Loucy (cell line): Measurements from ENCODE around the gene GCLC.

Source experiments
- CTCF ChIP-seq: fragments of 200-600 bp; sonication (generic); conservative IDR thresholded peaks from 2 replicates; pipeline ENCODE4 v1.5.1; 2014; ENCODE audit warnings: mild to moderate bottlenecking, antibody characterized with exemption, low read length
- EZH2phosphoT487 ChIP-seq: fragments of 200-600 bp; IDR thresholded peaks from 2 replicates; pipeline ENCODE4 v1.6.1; 2018; ENCODE audit warnings: antibody characterized with exemption, mild to moderate bottlenecking, moderate library complexity, borderline replicate concordance

- TF ChIP-seq CTCF (no peak), EZH2phosphoT487 (no peak)
Observed at GRCh38 chr6:53456809-53457208, 88.1 kb downstream of the GCLC start.
